GM12892 (cell line): Measurements from ENCODE around the gene TP53AIP1.

Source experiments
- DNase-seq: peaks from one replicate; pipeline ENCODE4 v3.0.0; 2011; ENCODE audit not compliant: insufficient read length
- FAIRE-seq: peaks from 2 replicates; lab custom pipeline; 2011; peaks lifted over from hg19 to GRCh38; lab: Jason Lieb, UNC
- POLR2A ChIP-seq: IDR thresholded peaks from 2 replicates; pipeline ENCODE4 v1.6.1; 2011; ENCODE audit warnings: low read depth, low read length, control low read depth
- POLR2AphosphoS5 ChIP-seq: IDR thresholded peaks from 2 replicates; pipeline ENCODE4 v1.6.1; 2011; ENCODE audit warnings: low read depth, low read length, control low read depth
- TAF1 ChIP-seq: IDR thresholded peaks from 2 replicates; pipeline ENCODE4 v1.6.1; 2011; ENCODE audit warnings: low read depth, mild to moderate bottlenecking, control low read depth, low read length, borderline replicate concordance

The TP53AIP1 gene

GRCh38 chr11:128940156-128940555 is 2.5 kb downstream of the TP53AIP1 start:
- FAIRE-seq (no peak), DNase-seq (no peak)
- TF ChIP-seq TAF1 (no peak), POLR2AphosphoS5 (no peak)

- FAIRE-seq (no peak), DNase-seq (no peak)
- TF ChIP-seq POLR2AphosphoS5 (no peak), TAF1 (no peak), POLR2A (no peak)
Observed at GRCh38 chr11:128939591-128939990, 3.1 kb downstream of the TP53AIP1 start.

GRCh38 chr11:128938156-128938885 is 4.3 kb downstream of the TP53AIP1 start:
- TF ChIP-seq TAF1: no peak
- TF ChIP-seq POLR2AphosphoS5: no peak
- TF ChIP-seq POLR2A: no peak
- DNase-seq (no peak), FAIRE-seq (no peak)

- no peak for FAIRE-seq
- no peak for DNase-seq
- TF ChIP-seq POLR2A (no peak), TAF1 (no peak), POLR2AphosphoS5 (no peak)
Observed at GRCh38 chr11:128937480-128937879, 5.2 kb downstream of the TP53AIP1 start.

- no peak for FAIRE-seq
Observed at GRCh38 chr11:128936606-128937251, 5.9 kb downstream of the TP53AIP1 start.

GRCh38 chr11:128934926-128935325 is 7.7 kb downstream of the TP53AIP1 start:
- TF ChIP-seq POLR2A (no peak), POLR2AphosphoS5 (no peak), TAF1 (no peak)
- no peak for FAIRE-seq
- DNase-seq: no peak

More at GRCh38 chr11:128936606-128937251, 5.9 kb downstream of the TP53AIP1 start:
- DNase-seq: no peak
- TF ChIP-seq TAF1 (no peak), POLR2A (no peak), POLR2AphosphoS5 (no peak)

- FAIRE-seq (no peak), DNase-seq (no peak)
- TF ChIP-seq TAF1: no peak
- TF ChIP-seq POLR2AphosphoS5: no peak
- TF ChIP-seq POLR2A: no peak
Observed at GRCh38 chr11:128934351-128934750, 8.3 kb downstream of the TP53AIP1 start.

GRCh38 chr11:128933481-128934178 is 9.0 kb downstream of the TP53AIP1 start:
- TF ChIP-seq POLR2AphosphoS5: no peak
- no peak for TF ChIP-seq TAF1
- no peak for TF ChIP-seq POLR2A
- FAIRE-seq (no peak), DNase-seq (no peak)

GRCh38 chr11:128931668-128932067 is 11.0 kb downstream of the TP53AIP1 start:
- TF ChIP-seq TAF1: no peak
- no peak for TF ChIP-seq POLR2AphosphoS5
- TF ChIP-seq POLR2A: no peak
- FAIRE-seq: no peak
- DNase-seq: no peak

GRCh38 chr11:128931066-128931465 is 11.6 kb downstream of the TP53AIP1 start:
- TF ChIP-seq POLR2AphosphoS5 (no peak), TAF1 (no peak), POLR2A (no peak)
- no peak for DNase-seq
- FAIRE-seq: no peak

GRCh38 chr11:128929991-128930390 is 12.7 kb downstream of the TP53AIP1 start:
- no peak for TF ChIP-seq POLR2AphosphoS5
- no peak for DNase-seq
- FAIRE-seq: no peak
